Activated CD8-positive, alpha-beta memory T cell treated with anti-CD3 and anti-CD28 coated beads, Interleukin-2, amount 50 U/mL, for 24 hours (primary cell): ENCODE results near the gene VEZF1.

Experiments
- DNase-seq: peaks from one replicate; pipeline ENCODE4 v3.0.0-alpha.2; 2020; ENCODE audit errors: extremely low read depth

VEZF1 gene

DNA sequence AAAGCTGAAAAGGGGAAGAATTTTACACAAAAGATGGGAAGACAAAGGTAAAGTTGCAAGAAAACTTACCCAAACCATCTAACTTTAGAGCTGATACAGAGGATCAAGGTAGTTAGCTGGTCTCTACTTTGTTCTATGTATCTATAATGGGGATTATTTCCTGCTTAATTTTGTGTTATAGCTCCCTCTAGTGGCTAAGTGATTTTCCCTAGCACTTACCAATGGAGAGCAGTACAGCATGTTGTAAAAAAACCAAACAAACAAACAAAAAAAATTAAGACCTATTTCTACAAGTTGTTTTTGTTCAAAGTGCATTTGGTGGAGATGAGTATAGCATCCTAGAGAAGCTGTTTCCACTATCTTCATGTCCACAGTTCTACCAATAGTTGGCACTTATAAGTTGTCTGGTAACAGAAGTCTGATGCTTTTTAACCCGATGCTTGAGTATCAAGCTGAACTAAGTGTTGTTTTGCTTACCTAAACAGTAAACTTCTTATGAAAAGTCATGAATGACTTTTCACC is 11.5 kb upstream of the VEZF1 start:
- no peak for DNase-seq

DNA sequence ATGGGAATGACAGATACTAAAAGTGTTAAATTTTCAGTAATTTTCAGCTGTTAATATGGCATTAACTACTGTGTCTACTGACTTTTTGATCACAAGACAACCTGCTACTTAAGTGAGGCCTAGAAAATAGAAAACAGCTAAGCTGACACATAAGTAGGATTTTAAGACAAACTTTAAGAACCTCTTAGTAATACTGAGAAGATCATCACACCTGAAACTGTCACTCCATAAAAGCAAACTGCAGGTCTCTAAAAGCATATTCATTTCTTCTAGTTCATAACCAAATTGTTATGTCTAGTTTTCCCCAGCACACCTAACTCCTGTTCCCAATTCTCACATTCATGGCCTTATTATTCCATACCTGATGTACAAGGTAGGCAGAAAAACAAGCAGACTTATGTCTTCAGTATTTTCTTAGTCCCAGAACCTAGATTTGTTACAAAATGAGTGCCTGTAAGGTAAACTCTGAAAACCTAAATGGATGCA is 11.0 kb upstream of the VEZF1 start:
- DNase-seq: no peak

DNA sequence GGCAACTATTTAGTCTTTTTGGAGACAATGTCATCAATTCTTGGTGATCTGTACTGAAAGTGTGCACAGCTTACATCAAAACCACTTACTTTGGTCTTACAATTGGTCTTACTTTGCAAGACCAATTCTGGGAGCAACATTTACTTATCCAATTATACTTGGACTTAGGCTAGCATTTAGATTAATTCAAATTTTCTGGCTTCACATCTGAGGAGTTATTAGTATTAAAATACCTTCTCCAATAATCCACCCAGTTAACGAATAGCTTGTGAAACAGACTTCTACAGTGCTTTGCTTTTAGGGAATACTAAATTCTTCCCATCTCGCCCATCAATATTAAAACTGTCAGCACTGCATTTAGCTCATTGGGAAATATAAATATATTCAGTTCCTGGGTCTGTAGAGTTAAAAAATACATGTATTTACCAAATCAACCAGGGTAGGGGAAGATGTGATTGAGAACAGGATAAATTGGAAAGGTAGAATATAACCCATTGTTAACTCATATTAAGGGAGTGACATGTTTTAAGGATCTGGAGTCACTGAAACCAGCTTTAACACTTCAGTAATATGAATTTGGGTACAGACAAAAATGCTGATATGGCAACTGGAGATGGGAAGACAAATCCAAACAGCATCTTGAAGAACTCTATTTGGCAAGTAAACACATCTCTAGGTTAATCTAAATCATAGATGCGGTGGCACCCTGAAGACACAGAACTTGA is 9.2 kb upstream of the VEZF1 start:
- DNase-seq: no peak

DNA sequence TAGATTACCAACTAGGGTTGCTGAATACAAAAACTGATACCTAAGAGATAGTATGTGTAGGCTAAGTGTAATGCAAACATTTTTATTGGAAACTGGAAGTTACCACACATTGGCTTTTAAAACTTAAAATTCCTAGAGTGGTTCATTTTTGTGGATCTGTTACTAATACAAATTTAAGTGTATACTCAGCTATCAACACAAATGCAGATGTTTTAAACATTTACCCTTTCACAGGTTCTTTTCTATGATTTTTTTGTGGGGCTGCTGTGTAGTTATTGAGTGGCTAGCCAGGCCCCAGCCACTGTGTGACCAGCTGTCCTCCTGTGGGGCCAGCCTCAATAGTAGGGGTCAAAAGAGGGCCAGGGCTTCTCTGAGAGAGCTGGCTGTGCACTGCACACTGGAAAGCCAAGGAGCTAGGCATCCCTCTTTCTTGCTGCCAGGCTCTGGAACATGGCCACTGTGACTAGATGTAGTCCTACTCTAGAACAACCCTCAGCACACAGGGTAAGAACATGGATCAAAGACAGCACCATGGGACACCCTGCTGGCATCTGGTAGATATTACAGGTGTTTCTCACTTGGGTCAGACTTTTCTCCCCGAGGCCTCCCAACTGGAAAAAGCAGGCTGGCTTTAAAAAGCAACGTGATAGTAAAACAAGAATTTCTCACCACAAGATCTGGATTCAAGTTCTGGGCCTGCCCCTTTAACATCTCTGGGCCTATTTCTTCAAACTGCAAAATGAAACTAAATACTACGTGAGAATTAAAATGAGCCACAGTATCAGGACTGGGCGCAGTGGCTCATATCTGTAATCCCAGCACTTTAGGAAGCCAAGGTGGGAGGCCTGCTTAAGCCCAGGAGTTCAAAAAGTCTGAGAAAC is 7.3 kb upstream of the VEZF1 start:
- DNase-seq: no peak

DNA sequence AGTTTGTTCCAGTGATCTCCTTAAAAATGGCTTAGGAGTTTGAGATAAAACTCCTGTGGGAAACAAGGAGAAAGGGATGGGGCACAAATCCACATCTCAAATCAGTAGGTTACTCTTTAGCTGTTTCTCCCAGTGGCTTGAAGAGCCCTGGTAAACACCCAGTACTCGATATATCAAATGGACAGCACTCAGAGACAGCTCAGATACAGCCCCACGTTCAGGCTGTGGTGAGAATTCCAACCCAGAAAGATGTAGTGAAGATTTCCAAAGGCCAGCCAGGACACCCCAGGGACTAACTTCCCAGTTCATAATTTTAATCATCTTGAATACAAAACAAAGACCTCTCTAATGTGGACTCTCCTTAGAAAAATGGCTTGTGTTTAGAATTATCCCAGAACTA is 6.4 kb upstream of the VEZF1 start:
- DNase-seq: no peak

DNA sequence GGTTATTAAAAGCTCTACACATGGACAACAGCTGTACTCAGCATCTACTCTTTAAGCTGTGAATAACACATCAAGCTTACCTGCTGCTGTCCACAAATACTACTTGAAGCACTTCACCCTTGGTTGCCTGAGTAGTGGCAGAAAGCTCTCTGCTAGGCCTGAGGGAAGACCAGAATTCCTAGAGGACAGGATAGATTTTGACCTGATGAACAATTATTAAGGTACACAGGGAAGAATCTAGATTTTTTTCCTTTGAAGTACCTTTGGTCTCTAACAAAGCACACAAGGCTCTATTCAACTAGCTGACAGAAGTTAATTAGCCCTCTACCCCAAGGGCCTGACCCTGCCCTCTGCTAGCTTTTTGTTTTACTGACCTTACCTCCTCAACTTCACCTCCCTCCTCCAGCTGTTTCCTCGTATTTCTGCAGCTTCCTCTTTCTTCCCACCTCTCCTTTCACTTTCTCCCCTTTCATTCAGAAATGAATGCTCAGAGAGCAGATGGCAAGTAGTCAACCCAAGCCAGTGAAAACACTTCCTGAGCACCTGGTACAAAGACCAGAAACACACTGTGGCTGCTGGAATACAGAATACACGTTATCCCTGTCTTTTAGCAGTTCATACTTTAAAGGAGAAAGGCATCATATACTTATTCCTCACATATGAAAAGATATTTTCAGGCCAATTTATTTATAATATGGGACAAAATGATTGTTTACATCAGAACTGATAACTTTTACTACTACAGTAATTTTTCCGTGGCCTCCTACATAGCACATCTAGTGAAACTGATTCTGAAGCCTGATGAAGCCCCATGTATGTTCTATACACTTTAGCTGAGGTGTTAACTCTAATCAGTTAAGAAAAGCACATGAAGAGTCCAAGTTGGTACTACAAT is 5.7 kb upstream of the VEZF1 start:
- no peak for DNase-seq

DNA sequence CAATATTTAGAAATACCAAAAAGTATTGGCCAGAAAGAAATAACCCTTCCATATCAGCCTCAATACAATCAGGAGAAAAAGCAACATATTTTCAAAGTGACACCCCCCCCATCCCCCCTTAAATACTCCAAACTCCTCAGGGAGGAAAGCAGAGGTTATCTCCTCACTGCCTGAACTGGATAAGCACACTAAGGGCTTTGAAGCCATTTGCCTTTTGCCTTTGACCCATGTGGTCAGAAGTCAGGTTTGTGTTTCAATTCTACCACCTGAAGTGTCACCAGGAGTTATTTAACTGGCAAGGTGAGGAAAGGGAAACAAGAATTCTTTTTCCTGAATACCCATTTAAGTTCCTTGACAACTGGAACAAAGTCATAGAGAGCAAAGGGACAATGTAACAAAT is 3.5 kb upstream of the VEZF1 start:
- DNase-seq: no peak

DNA sequence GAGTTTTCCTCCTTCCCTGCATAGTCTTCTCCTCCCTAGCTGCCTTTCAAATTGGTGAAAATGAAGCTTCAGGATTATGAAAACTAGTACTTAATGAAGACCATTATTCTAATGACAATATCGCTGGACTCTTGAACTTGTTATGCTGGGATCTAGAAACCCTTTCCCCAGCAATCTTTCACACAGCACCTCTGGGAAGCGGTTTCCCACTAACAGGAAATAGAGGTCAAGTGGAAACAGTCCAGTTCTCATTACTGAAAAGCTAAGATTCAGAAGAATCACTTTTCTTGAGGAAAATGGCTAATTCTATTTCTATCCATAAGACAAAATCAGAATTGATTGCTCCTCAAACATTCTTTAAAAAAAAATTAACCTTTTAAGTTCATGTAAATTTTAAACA is 2.0 kb upstream of the VEZF1 start:
- DNase-seq: no peak

DNA sequence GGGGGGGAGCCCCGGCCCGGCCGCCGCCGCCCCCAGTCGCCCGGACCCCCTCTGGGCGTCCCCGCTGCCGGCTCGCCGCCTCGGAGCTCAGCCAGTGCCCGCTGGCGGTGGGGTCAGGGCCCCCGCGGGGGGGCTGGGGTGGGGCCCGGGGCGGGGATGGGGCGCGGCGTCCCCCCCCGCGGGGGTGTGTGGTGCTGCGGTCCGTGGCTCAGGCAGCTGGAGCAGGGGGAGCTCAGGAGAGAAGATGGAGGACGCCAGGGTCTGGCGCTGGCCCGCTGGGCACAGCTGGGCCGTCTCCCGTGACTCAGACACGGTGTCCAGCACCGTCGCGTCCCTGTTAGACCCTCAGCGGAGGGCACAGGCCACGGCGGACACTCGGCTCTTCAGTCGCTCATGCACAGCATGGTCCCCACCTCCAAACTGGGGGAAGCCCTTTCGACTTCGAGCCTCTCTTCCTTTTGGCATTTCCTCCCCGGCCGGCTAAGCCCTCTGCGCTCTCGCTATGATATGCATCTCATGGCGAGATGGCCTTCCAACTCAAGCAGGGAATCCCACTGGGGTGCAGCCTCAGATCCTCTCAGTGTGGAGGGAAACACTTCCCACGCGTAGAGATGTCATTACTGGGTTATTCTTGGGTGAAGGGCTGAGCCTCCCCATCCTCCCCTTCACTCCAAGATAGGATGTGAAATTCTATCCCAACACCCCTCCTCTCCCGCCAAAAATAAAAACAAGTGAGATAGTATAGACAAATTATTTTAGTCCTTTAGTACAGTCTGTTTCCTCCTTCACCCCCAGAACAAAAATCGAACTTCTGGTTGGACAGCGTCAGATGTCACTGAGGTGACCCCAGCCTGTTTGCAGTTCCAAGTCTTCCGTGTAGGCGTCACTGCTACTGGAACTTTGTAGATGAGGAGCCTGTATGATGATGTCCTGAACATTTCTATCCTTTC is 522 bp upstream of the VEZF1 start:
- no peak for DNase-seq

DNA sequence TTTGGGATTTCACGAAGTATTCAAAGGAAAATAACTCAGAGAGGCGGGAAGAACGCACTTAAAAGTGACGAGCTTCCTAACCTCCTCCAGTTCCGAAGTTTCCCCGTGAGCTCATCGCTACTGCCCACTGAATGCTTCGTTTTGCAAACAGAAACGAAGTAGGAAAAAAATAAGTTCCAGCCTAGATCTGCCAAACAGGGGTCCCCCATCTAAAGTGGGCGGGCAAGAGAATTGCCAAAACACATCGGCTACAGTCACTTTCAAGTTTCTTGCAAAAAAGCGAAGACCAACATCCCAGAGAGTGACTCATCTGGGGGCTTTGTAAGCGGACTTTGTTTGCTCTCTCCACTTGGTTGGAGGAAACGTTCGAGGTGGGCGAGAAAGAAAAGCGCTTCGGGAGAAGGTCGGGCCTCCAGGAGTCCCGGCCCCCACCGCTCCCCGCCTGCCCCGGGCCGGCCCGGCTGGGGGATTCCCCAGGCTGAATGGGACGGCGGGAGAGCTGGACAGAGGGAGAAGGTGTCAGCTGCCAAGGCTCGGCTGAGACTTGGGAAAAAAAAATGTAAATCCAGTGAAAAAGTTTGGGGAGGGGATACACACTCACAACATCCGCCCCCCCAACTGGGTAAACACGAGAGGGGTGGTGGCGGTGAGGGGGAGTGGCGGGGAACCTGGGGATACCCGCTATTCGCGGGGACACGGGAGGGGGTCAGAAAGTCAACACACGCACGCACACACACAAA is 1.0 kb downstream of the VEZF1 start:
- DNase-seq: peak; percentile 25

DNA sequence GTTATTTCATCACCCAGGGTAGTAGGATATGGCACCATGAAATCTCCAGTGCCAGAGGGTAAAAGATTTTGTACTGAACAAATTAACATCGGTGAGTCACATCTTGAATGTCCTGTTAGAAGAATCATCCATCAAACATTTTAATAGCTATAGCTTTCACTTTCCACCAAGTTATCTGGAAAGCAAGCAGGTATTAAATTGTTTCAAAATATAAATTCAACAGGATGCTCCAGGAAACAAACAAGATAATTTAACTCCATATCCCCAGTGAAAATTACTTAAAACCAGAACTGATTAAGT is 2.4 kb downstream of the VEZF1 start:
- no peak for DNase-seq

DNA sequence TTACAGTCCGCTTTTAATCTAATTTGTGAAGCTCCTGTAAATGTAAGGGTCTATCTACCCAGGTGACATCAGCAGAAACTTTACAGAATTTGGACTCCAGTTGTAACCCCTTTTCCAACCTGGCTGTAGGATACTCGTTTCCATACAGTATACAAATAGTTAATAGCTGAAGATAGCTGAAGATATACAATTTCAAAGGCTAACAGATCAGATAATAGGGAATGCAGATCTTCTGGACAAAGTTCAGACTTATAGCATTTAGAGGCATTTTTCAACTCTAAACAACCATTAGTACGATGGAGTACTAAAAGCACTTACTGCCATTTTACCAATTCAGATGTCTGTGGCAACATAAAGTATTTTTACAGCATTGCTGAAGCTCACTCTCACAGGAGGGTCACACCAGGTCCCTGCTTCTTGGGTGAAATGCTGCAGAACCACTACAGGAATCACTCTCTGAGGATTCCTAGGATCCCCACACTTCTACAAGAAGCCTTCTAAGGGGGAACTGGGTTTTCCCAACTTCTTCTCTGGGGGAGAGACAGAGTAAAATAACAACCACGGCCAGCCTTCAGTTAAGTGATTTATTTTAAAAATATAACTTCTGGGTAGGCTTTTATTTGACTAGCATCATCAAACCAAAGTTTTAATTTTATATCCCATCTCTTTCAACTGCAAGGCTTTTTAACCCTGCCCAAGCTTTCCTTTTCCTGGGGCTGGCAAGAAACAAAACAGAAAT is 2.9 kb downstream of the VEZF1 start:
- DNase-seq: no peak

DNA sequence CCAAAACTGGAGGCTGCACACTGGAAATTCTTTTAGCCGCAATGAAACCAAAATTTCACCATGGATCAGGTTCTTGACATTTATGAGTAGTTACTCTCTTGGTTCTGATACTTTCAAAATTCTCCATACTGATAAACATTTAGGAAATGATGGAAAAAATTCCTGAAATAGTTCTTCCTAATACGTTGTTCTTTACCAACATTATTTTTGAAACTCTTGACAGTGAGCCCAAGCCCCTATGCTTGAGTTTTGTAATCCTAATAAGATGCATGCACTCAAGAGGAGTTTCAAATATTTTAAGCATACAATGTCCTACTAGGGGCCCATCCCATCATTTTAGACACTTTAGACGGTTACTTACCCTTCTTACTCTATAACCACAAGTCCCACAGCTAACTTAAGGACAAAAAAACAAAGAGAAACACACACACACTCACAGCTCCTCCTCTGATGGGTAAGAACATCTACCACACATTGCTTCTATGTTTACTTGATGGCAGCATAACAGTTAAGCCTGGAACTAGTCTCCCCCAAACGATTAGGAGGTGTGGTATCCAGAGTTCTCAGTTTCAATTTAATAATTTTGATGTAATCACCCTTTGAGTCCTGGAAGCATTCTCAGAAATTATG is 3.7 kb downstream of the VEZF1 start:
- DNase-seq: no peak

DNA sequence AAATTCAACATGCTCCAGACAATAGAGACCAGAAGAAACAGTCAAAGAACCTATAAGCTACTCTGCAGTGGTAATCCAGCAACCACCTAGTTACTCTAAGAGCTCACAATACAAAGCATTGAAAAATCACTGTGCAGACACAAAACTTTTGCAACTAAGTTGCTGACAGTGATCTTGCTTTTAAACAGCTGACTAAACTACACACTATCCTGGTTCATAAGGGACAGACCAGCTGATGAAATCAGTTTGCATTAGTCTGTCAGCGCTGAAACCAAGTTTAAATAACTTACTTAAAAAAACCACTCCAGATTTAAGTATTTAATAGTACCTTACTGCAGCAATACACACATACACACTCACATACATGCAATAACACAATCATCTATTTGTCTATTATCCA is 4.6 kb downstream of the VEZF1 start:
- no peak for DNase-seq

DNA sequence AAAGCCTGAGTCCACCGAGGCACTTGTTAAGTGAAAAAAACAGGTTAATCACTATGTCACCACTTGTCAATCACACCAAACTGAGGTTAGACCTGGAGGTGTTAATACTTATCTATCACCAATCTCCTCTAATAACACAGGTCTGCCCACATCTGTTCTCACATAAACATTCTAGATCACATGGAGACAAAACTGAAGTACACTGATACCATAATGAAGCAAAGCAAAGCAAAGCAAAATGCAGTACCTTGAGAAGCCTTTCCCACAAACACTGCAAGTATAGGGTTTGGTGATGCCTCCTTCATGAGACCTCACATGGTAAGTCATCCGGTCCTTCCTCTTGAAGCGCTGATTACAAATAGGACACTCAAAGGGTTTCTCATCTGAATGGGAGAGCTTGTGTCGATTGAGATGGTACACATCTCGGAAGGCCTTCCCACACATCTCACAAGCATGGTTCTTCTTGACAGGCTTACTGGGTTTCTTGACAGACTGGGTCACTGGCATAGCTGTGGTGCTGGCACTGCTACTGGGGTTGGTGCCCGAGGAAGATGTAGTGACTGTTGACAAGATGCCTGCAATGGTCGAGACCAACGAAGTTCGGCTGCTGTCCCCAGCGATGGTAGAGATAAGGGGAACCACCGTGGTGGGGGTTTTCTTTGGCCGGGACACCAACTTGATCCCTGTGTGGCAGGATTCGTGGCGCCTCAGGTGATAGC is 5.4 kb downstream of the VEZF1 start:
- DNase-seq: no peak

DNA sequence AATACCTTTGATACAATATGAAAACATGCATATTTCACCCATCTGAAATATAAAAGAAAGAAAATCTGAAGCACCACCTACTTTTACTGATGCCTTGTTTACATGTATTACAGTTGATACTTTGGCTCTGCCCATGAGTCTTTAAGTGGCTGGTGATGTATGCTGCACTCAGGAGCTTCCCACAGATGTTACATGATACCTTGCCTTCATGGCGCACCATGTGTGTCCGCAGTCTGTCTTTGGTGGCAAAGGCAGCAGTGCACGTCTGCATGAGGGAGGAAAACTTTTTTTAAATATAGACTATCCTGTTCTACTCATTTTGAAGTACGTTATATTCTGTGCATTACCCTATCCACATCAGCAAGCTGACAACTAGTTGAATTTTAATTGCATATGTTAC is 7.5 kb downstream of the VEZF1 start:
- DNase-seq: no peak

DNA sequence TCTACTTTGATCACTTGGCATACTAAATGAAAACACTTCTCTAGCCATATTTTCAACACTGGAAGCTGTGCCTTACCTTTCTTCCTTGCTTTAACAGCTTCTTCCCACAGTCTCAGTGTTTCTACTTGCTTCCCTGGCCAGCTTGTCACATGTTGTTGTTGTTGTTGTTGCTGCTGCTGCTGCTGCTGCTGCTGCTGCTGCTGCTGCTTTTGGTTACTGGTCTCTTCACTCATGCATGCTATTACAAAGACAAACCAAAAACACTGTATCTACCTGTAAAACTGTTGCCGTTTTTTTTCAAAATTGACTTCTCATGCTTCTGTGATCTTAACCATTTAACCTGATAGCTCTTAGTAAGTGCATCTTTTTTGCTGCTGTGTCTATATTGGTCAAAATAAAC is 9.0 kb downstream of the VEZF1 start:
- no peak for DNase-seq

DNA sequence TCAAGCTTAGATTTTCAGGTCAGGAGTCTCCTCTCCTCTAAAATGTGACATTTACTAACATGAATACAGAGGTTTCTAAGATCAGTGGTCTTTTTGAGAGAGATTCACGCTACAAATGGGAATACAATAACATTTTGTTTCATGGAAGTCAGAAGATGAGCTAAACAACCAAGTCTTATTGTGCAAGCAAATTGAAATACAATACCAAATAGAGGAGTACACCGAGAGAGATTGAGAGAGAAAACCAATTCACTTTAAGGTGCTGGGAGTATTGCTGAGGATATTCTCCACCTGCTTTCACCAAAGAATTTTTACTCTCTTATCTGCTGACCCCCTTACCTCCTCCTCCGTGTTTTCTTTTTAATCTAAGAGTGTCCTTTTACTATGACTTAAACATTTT is 11.5 kb downstream of the VEZF1 start:
- no peak for DNase-seq
